Upper lobe of right lung (tissue), 1 donor: Measurements from ENCODE around the gene FRMD6. TPM values are rescaled to one million over a fixed set of nuclear protein-coding genes. Genes with fewer than 3 reads are reported as not detected.
"Not testable (repeated sequence)": the region's sequence is repeated elsewhere in the genome, so short reads cannot be mapped to it uniquely, and the experiment has no call there.

ENCODE experiments used
- ATAC-seq: fragments of 200-7000 bp; cut with Tn5 transposase; one replicate; pipeline ENCODE4 v1.9.1; 2020; ENCODE audit warnings: mild to moderate bottlenecking, moderate library complexity
- DNase-seq: peaks from one replicate; pipeline ENCODE4 v3.0.0-alpha.2; 2020
- H3K27ac ChIP-seq: fragments of 200-600 bp; one replicate; pipeline ENCODE4 v1.8.0; 2022
- H3K27me3 ChIP-seq: fragments of 200-600 bp; one replicate; pipeline ENCODE4 v1.8.0; 2022; ENCODE audit warnings: mild to moderate bottlenecking
- H3K36me3 ChIP-seq: fragments of 200-600 bp; one replicate; pipeline ENCODE4 v1.8.0; 2022
- H3K4me1 ChIP-seq: fragments of 200-600 bp; one replicate; pipeline ENCODE4 v1.8.0; 2022
- H3K4me3 ChIP-seq: fragments of 200-600 bp; one replicate; pipeline ENCODE4 v1.8.0; 2022; ENCODE audit warnings: mild to moderate bottlenecking
- H3K9me3 ChIP-seq: fragments of 200-600 bp; one replicate; pipeline ENCODE4 v1.8.0; 2022
- CTCF ChIP-seq: fragments of 200-600 bp; IDR thresholded peaks from one replicate; pipeline ENCODE4 v1.8.0; 2022; ENCODE audit warnings: antibody characterized with exemption
- intact Hi-C: fragments of 100-400 bp; cut with DNase I; formaldehyde crosslinking; loops from one replicate; pipeline ENCODE4 v1.11.0; 2022
- total RNA-seq: library from RNA; stranded (reverse); fragmentation: NEBNext Ultra II Directional; extraction: Animal tissue kit (Norgen Biotek cat#: 25700); gene quantifications from one replicate; pipeline ENCODE4 v1.2.1, GENCODE V29; 2021
- donor health status: DM: no; HTN: yes; CAD: no; lungs with severe emphysema.

FRMD6 gene
- total RNA-seq, 1 donor from 2014 or later: 13.2 TPM

GRCh38 chr14:51630987-51631386 is 20.7 kb upstream of the FRMD6 start:
- H3K4me3 ChIP-seq: no peak overlapping the region
- no peak overlapping the region for H3K27ac ChIP-seq
- TF ChIP-seq CTCF: no peak
- H3K4me1 ChIP-seq: no peaks in the 10 kb centered on the region
- DNase-seq (no peak), ATAC-seq (no peak)
- no peaks in the 10 kb centered on the region for H3K36me3 ChIP-seq
- no peaks in the 10 kb centered on the region for H3K9me3 ChIP-seq
- intact Hi-C loops: no loop called here
- H3K27me3 ChIP-seq: no peaks in the 10 kb centered on the region

GRCh38 chr14:51633298-51633697 is 18.4 kb upstream of the FRMD6 start:
- H3K4me3 ChIP-seq, intact Hi-C loops, H3K36me3 ChIP-seq, H3K4me1 ChIP-seq, H3K27ac ChIP-seq, DNase-seq, H3K9me3 ChIP-seq, H3K27me3 ChIP-seq, ATAC-seq: not testable (repeated sequence)

GRCh38 chr14:51636109-51636508 is 15.6 kb upstream of the FRMD6 start:
- Histone ChIP-seq H3K27me3 (no peaks in the 10 kb centered on the region), H3K9me3 (no peaks in the 10 kb centered on the region), H3K36me3 (no peaks in the 10 kb centered on the region), H3K27ac (no peak overlapping the region), H3K4me3 (no peak overlapping the region), H3K4me1 (no peaks in the 10 kb centered on the region)
- TF ChIP-seq CTCF: no peak
- intact Hi-C loops: no loop called here
- ATAC-seq (no peak), DNase-seq (no peak)

- intact Hi-C loops: no loop called here
- peak; percentile 94 for ATAC-seq
Observed at GRCh38 chr14:51638071-51638944, 13.4 kb upstream of the FRMD6 start.

GRCh38 chr14:51639668-51640316 is 11.9 kb upstream of the FRMD6 start:
- Histone ChIP-seq H3K27ac (no peak overlapping the region), H3K36me3 (no peaks in the 10 kb centered on the region), H3K27me3 (no peaks in the 10 kb centered on the region), H3K4me3 (no peak overlapping the region), H3K9me3 (no peaks in the 10 kb centered on the region), H3K4me1 (no peaks in the 10 kb centered on the region)
- DNase-seq: no peak
- no peak for ATAC-seq
- no peak for TF ChIP-seq CTCF
- intact Hi-C loops: no loop called here

More at GRCh38 chr14:51638071-51638944, 13.4 kb upstream of the FRMD6 start:
- no peak overlapping the region for H3K4me3 ChIP-seq
- no peaks in the 10 kb centered on the region for H3K27me3 ChIP-seq
- TF ChIP-seq CTCF: no peak
- DNase-seq: no peak
- no peaks in the 10 kb centered on the region for H3K4me1 ChIP-seq
- no peaks in the 10 kb centered on the region for H3K9me3 ChIP-seq
- H3K36me3 ChIP-seq: no peaks in the 10 kb centered on the region
- H3K27ac ChIP-seq: no peak overlapping the region

GRCh38 chr14:51643140-51643539 is 8.6 kb upstream of the FRMD6 start:
- Histone ChIP-seq H3K27ac (no peak overlapping the region), H3K4me1 (no peaks in the 10 kb centered on the region), H3K27me3 (no peaks in the 10 kb centered on the region), H3K4me3 (no peak overlapping the region), H3K9me3 (no peaks in the 10 kb centered on the region), H3K36me3 (no peaks in the 10 kb centered on the region)
- no peak for TF ChIP-seq CTCF
- DNase-seq (no peak), ATAC-seq (no peak)
- intact Hi-C loops: no loop called here
